ENCODE measurements around the gene WFDC5.

Gene WFDC5

DNA sequence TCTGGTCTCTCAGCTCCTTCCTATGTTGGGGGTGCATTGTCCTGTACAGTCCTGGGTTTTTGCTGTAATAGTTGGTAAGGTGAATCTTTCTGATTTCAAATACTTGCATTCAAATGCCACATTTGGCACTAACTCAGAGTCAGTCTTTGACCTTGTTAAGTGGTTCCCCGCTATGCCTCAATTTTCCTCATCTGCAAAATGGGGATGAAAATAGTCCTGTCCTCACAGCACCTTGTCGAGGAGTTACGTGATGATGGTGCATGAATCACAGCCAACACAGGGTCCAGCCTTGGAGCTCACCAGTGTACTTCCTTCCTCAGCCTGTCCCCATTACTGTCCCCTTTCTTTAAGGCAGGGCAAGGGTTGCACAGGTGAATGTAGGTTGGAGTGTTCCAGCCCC, 1.1 kb downstream of the WFDC5 start:
- Histone ChIP-seq H3K27ac (no peak overlapping the region), H3K4me3 (no peak overlapping the region), H3K9me3 (no peaks in the 10 kb centered on the region), H3K4me1 (no peaks in the 10 kb centered on the region), H3K27me3 (peaks cover 3 to 31% of the 10 kb centered on the region in 2 donors), H3K36me3 (no peaks in the 10 kb centered on the region)
- TF ChIP-seq, protein P1, sequence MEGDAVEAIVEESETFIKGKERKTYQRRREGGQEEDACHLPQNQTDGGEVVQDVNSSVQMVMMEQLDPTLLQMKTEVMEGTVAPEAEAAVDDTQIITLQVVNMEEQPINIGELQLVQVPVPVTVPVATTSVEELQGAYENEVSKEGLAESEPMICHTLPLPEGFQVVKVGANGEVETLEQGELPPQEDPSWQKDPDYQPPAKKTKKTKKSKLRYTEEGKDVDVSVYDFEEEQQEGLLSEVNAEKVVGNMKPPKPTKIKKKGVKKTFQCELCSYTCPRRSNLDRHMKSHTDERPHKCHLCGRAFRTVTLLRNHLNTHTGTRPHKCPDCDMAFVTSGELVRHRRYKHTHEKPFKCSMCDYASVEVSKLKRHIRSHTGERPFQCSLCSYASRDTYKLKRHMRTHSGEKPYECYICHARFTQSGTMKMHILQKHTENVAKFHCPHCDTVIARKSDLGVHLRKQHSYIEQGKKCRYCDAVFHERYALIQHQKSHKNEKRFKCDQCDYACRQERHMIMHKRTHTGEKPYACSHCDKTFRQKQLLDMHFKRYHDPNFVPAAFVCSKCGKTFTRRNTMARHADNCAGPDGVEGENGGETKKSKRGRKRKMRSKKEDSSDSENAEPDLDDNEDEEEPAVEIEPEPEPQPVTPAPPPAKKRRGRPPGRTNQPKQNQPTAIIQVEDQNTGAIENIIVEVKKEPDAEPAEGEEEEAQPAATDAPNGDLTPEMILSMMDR (IDR thresholded peaks at IDR 0.05): no peak
- intact Hi-C loops (cut with DNase I; ENCODE audit: low total_unique reads): no loop called here
- DNase-seq: no peak

DNA sequence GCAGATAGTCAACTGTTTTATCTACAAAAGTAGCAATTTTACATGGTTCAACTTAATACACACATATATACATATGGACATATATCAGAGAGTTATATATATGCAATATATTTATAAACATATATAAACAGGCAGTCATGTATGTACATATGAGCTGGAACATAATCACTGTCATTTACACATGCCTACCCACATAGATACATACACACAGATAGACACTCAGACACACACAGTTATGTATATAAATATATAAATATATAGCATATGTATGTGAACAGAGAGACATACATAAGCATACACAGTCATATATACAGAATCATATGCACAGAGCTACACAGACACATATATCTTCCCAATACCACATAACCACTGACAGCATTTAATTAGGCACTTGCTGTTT, 2.2 kb downstream of the WFDC5 start:
- no peak for DNase-seq
- H3K36me3 ChIP-seq: no peaks in the 10 kb centered on the region
- no peak overlapping the region for H3K27ac ChIP-seq
- no peak overlapping the region for H3K4me3 ChIP-seq
- intact Hi-C loops (cut with DNase I; ENCODE audit: low total_unique reads): no loop called here
- peaks cover 3 to 35% of the 10 kb centered on the region in 2 donors for H3K27me3 ChIP-seq
- H3K9me3 ChIP-seq: no peaks in the 10 kb centered on the region
- no peaks in the 10 kb centered on the region for H3K4me1 ChIP-seq
- TF ChIP-seq, protein P1 (IDR thresholded peaks at IDR 0.05): no peak

DNA sequence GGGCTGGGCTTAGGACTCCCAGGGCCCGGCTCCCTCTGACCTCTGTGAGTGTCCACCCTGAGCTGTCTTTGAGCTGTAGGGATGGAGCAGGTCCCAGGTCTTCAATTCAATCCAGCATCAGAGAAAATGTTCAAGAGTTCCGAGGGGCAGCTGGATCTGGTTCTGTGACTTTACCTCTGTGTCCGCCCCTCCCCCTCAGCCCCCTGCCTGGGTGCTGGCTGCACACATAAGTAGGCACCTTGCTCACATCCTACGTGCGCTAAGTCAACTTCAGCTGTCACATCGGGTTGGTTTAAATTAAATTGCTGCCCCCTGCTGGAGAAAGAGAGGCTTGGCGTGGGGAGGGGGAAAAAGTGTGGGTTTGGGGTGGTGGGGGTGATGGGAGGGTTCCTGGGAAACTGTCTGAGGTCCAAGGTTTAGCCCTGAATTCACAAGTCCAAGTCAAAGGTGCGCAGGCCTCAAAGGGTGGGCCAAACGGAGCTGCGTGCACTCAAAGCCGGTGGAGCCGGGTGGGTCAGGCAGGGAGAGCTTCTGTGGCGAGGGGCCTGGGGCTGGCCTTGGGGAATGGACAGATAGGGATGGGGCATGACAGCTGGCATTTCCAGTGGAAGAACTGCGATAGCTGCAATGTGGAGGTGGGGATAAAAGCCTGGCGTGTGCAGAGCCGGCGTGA, 3.0 kb downstream of the WFDC5 start:
- H3K9me3 ChIP-seq: no peaks in the 10 kb centered on the region
- H3K4me1 ChIP-seq: no peaks in the 10 kb centered on the region
- H3K27ac ChIP-seq: no peak overlapping the region
- H3K4me3 ChIP-seq: no peak overlapping the region
- TF ChIP-seq, protein P1 (IDR thresholded peaks at IDR 0.05): peak; percentile 7 to 34
- no peak for DNase-seq
- no peaks in the 10 kb centered on the region for H3K36me3 ChIP-seq
- peaks cover 0 to 37% of the 10 kb centered on the region in 2 donors for H3K27me3 ChIP-seq
- intact Hi-C loops (cut with DNase I; ENCODE audit: low total_unique reads): no loop called here

DNA sequence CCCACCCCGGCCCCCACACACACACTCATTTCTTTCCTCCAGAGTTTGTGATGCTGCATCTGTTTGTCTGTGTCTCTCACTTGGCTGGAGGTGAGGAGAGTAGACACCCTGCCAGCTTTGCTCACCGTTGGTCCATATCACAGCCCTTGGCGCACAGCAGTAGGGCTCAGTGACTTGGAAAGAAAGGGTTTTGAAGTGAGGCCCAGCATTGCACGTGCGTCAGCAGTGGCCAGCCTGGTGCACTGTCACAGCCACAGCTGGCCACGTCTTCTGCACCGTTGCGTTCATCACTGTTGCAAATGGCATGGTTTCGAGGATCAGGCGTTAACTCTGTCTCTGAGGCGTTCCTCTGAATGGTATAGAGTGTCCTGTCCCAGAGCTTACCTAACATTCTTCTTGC, 3.7 kb downstream of the WFDC5 start:
- Histone ChIP-seq H3K27me3 (peaks cover 0 to 39% of the 10 kb centered on the region in 2 donors), H3K36me3 (no peaks in the 10 kb centered on the region), H3K27ac (no peak overlapping the region), H3K4me3 (no peak overlapping the region), H3K4me1 (no peaks in the 10 kb centered on the region), H3K9me3 (no peaks in the 10 kb centered on the region)
- intact Hi-C loops (cut with DNase I; ENCODE audit: low total_unique reads): no loop called here
- DNase-seq: no peak
- TF ChIP-seq, protein P1 (IDR thresholded peaks at IDR 0.05): no peak

DNA sequence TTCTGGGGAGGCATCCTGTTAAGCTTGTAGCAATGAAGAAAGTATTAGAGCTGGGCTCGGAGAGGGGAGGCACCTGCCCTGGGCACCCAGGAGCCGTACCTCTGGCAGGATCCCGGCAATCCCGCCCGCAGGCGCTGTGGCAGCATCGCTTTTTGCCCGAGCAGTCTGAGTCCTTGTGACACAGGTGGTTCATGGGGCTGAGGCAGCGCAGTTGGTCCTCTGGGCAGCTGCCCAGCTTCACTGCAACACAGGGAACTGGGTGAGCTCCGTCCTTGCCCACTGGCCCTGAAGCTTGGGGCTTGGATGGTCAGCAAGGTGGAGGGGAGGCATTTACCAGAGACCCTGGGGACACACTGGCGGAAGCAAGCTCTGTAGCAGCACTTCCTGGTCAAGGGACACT, 4.7 kb downstream of the WFDC5 start:
- Histone ChIP-seq H3K27ac (no peak overlapping the region), H3K4me1 (no peaks in the 10 kb centered on the region), H3K36me3 (no peaks in the 10 kb centered on the region), H3K4me3 (no peak overlapping the region), H3K9me3 (no peaks in the 10 kb centered on the region), H3K27me3 (peaks cover 0 to 39% of the 10 kb centered on the region in 2 donors)
- intact Hi-C loops (cut with DNase I; ENCODE audit: low total_unique reads): no loop called here
- no peak for DNase-seq
- TF ChIP-seq, protein P1 (IDR thresholded peaks at IDR 0.05): no peak

DNA sequence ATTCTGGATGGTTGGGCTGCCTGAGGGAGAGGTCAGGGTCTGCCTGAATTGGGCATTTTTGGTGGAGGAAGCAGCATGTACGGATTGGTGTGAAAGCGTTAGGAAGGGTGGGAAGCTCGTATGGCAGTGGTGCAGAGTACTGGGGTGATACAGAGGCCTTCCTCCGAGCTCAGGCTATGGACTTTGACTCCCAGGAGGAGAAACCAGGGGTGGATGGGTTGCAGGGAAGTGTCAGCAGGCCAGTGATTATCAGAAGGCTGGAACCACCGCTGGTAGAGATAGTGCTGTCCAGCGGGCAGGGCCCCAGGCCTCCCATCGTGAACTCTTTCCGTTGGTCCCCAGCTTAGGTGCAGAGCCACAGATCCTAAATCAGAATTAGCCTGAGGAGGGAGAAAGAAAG, 5.3 kb downstream of the WFDC5 start:
- DNase-seq: no peak
- no peaks in the 10 kb centered on the region for H3K36me3 ChIP-seq
- no peaks in the 10 kb centered on the region for H3K9me3 ChIP-seq
- H3K27me3 ChIP-seq: peaks cover 0 to 39% of the 10 kb centered on the region in 2 donors
- no peak overlapping the region for H3K27ac ChIP-seq
- intact Hi-C loops (cut with DNase I; ENCODE audit: low total_unique reads): no loop called here
- no peak overlapping the region for H3K4me3 ChIP-seq
- no peaks in the 10 kb centered on the region for H3K4me1 ChIP-seq
- TF ChIP-seq, protein P1 (IDR thresholded peaks at IDR 0.05): no peak

Data from tibial artery (tissue), 4 donors.